Stimulated activated naive CD4-positive, alpha-beta T cell (primary cell): ENCODE measurements around the gene TET2.

ENCODE experiments used
- DNase-seq, 6 experiments: peaks; one replicate each; lab custom pipeline; 2025; lab: John Stamatoyannopoulos, UW

The TET2 gene

DNA sequence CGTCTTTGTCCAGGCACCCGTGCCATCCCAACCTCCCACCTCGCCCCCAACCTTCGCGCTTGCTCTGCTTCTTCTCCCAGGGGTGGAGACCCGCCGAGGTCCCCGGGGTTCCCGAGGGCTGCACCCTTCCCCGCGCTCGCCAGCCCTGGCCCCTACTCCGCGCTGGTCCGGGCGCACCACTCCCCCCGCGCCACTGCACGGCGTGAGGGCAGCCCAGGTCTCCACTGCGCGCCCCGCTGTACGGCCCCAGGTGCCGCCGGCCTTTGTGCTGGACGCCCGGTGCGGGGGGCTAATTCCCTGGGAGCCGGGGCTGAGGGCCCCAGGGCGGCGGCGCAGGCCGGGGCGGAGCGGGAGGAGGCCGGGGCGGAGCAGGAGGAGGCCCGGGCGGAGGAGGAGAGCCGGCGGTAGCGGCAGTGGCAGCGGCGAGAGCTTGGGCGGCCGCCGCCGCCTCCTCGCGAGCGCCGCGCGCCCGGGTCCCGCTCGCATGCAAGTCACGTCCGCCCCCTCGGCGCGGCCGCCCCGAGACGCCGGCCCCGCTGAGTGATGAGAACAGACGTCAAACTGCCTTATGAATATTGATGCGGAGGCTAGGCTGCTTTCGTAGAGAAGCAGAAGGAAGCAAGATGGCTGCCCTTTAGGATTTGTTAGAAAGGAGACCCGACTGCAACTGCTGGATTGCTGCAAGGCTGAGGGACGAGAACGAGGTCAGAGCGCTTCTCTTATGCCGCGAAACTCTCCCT, at the start of gene TET2:
Gene TET2, plus strand, starts transcription at position 601 of the 740 bp plus-strand sequence. CDS start 87,067 bp downstream, outside the sequence.
- peak; percentile 61 to 80 (median 72) for DNase-seq

DNA sequence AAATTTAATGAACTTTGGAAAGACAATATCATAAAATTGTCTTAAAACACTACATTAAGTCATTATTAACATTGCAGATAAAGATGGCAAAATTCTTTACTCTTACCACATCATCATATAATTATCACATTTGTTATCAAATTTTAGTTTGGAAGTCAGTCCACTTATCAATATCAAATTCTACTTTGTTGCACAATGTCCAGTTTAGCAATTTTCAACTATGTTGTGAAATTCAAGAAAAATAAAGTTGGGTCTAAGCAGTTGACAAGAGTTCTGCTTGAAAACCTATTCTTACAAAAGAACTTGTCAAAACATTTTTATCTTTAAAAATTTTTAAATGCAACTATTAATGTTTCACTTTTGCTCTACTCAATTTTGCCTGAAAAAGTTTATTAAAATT, 44.7 kb upstream of the TET2 start:
- DNase-seq = no peak

DNA sequence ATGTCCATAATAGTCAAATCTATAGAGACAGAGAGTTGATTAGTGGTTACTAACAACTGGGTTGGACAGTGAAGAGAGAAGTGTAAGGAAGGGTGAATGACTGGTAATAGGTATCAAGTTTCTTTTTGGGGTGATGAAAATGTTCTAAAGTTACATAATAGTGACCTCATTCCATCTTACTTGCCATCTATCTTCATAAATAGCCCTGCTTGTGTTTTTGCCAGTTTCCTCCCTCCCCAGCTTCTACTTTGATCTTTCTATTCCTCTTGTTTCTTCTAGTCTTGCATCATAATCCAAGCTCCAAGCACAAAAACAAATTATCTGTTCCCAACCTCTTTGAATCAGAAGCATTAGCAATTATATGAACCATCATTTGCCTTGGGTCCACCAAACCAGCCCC, 40.2 kb upstream of the TET2 start:
- no peak for DNase-seq

DNA sequence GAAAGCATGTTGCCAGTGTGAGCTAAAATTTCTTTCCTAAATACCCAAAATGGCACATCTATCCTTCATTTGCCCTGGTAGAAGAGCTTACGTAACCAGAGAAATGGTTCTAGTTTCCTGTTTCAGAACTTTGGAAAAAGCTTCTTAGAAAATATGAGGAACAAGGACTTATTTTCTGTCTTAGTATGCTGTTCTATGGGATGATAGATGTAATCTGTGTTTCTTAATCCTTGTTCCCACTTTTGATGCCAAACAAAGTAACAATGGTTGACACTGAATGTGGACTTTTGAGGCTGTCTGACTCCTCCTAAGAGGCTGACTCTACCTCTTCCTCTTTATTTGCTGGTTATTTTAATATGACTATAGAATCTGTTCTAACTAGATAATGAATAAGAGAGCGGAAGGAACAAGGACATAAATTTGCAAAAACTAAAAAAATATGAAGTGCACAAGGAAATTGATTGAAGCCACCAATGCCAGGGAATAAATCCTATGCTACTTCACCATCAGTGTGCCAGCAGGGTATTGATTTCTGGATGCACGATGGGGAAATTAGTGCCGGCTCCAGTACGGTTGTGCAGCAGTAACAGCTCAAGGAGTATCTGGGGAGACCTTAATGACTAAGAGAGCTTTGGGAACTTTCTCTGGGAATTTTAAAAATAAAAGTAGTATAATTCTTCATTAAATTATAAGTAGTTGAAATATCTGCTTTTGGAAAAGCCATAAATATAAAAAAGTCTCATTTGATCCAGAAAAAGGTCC, 39.4 kb upstream of the TET2 start:
- DNase-seq = no peak

DNA sequence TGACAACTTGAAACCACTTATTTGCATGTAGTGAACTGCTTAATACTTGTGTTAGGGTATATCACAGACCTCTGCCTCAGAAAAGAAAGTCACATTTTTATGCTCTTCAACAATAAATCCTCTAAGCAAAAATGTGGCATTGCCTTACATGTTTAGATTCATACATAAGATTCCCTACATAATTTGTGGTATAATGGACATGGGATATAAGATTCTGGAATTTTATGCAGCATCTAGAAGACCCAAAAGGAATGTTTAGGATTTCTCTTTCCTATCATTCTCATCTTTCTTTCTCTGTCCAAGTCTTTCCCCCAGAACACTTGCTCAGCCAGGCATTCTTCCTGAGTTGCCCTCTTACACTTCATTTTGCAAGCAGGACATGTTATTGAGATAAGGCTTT, 37.7 kb upstream of the TET2 start:
- DNase-seq = no peak

DNA sequence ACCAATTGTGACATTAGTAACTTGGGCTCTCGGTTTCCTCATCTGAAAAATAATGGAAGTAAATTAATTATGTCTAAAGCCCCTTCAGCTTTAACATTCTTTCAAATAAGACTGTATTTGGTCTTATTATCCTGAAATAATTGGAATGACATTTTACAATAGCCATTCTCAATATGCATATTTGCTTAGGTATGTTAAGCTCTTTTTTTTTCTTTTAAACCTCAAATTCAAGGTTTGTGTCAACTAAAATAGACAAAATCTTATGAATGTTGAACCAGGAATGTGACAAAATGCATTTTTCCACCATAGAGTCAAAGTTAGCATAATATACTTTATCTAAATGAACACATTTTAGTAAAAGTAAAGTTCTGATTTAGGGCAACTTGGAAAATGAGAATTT, 34.4 kb upstream of the TET2 start:
- no peak for DNase-seq

DNA sequence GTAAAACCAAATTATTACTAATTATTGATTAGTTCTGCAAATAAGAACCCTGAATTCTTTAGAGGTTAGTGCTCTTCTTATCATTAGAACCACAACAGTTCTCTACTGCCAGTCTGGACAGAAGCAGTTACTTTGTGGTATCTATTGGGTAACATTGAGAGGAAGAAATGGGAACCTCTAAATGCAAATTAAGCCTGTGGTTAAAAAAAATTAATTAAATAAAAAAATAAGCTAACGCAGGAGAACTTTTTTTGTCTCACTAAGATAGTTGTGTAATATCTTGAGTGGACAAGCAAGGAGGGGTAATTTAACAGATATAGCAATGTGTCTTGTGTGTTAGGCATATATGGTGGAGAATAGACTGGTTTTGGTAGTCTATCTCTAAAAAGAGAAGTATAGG, 32.9 kb upstream of the TET2 start:
- DNase-seq = no peak

DNA sequence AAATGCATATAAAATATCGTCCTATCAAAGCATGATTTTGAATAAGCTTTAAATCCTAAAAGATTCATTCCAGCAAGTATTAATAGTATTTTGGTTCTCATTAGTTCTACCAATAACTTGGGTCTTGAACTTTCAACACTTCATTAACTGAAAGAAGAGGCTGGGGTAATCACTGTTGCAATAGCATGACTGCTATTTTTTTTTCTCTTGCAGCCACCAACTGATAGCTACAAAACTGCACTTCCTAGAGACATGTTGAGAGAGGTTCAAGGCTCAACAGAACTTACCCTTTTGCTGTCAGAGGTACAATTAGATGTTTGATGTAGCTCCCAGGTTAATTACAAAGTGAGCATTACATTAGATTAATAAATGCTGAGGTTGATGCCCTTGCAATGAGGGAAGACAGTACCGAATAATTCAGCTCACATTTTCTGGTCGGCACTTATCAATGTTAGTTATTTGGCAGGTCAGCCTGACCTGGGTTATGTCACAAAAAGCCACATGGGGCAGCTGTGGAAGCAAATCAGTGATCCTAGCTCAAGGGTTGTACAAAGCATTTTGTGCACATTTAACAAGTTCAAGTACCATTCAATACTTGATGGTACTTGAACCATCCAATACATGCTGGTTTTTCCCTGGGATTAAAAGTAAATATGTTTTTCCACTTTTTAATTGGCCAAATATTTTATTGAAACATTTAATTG, 29.9 kb upstream of the TET2 start:
- DNase-seq = no peak

DNA sequence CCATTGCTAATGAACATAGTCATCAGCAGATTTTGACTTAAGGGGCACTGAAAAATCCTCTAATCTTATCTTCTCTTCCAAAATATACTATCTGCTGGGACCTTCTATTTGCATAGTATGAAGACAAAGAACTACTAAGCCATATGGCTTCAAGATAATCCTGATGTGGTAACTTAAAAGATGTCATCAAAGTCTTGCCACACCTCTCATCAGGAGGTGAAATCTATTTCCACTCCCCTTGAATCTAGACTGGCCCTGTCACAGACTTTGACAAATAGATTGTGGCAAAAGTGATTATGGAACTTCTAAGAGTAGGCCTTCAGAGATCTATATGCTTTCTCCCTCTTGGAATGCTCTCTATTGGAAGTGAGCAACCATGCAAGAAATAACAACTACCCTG, 27.3 kb upstream of the TET2 start:
- DNase-seq = no peak

DNA sequence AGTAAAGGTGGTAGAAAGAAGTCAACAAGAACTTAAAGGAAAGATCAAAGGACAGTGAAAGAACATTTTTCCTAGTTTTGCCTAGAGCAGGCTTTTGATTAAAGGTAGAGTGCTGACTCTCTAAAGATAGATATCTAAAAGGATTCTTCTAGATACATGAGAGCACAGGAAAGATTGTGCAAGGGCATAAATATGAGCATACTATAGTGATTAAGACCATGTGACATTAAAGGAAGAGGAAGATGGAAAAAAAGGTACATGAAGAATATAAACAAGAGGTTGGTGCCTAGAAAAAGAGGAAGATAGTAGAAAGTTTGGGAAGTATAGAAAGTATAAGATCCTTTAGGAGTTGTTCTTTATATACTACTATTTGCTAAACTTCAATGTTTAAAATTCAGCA, 26.1 kb upstream of the TET2 start:
- DNase-seq = no peak

DNA sequence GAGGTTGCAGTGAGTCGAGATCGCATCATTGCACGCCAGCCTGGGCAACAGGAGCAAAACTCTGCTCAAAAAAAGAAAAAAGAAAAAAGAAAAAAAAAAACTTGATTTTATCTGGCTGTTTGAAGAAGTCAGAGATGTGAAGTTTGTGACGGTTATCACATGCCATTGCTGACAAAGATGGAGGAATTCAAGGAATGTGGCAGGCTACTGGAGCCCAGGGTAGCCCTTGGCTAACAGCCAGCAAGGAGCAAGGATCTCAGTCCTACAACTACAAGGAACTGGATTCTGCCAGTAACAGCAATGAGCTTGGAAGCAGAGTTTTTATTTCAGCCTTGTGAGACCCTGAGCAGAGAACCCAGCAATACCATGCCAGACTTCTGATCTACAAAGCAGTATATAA, 24.3 kb upstream of the TET2 start:
- DNase-seq = no peak

DNA sequence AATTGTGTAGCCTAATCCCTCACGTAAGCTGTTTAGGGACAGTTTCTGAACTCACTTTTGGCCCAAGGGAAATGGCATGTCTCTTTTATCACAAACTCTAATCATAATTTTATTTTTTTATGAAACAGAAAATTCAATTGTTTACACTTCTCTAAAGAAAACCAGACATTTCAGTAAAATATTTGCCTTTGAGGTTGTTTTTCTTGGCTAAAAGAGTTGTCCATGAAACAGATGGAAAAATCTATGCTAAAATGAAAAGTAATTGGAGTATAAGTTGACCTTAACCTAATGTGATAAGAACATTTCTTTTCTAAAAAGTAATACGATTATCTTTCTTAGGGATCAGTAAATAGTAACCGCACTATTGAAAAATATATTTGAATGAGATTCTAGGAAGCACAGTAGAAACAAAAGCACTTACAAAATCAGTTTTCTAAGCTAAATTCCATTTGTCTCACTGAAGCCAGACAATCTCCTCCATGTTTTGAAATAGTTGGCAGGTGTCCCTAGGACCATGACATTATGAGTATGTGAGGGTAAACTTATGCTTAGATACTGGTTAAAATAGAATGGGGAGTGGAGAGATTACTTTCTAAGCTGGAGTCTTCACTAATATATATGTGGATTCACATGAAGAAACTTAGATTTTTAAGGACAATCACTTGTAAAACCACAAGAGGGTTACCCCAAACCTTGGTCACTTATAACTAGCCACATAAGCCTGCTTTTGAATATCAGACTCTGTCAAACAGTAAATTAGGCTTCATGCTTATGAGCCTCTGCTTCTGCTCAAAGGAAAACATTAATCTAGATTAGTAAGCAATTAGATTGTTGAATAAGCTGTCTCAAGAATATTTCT, 20.1 kb upstream of the TET2 start:
- DNase-seq = no peak

DNA sequence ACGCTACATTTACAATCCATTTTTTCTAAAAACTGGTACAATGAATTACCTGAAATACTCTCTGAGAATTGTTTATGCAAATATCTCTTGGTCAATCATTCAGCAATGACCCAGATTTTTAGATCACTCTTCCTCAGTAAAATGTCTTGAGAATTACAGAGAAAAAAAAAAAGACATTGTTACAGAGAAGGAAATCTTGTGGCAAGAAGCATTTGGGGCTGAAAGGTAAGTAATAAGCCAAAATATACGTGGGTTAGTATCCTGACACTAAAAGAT, 19.6 kb upstream of the TET2 start:
- no peak for DNase-seq

DNA sequence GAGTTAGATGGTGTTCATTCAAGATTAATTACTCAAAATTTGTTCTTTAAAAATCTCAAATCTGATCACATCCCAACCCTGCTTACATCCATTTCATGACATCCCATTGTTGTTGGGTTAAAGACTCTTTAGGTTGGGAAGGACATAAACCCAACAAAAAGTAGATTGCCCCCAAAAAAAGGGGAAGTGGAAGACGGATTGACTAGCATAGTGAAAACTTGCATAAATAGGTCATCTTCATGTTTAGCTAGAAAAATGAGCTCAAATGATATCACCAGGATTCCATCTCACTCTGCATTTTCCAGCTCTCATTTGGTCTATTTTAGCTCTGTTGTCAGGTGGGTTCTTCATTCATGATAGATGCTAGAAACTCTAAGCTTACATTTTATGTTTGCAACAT, 18.5 kb upstream of the TET2 start:
- no peak for DNase-seq

DNA sequence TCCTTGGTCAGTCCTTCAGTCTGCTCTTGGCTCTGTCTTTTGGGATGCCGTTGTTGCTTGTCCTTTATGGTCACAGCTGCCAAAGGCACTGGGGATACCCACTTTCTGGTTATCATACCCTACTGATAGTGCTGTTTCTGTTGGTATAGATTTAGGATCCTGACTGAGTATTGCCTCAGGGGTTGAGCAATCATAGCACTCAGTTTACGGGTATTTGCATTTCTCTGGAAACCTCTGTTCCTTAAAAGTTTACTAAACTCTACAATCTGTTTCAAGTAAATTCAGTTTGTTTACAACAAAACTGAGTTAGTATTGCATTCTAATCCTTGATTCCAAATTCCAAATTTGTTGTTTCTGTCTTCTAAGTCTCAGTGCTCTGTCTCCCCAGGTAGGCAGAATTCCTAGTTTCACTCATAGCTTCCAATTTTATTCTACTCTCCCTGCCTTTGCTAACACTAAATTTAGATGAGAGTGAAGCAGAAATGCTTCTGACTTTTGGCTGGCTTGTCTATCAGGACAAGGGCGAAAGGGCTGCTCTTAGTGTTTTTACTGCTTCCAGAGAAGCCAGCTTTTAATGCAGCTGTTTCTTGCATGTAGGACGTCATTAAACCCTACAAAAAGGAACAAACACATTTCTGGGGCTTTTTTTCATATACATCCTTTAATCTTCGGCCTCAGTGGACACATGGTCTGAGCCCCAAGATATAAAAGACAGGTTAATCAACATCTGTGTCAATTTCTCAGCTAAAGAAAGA, 17.2 kb upstream of the TET2 start:
- DNase-seq = no peak

DNA sequence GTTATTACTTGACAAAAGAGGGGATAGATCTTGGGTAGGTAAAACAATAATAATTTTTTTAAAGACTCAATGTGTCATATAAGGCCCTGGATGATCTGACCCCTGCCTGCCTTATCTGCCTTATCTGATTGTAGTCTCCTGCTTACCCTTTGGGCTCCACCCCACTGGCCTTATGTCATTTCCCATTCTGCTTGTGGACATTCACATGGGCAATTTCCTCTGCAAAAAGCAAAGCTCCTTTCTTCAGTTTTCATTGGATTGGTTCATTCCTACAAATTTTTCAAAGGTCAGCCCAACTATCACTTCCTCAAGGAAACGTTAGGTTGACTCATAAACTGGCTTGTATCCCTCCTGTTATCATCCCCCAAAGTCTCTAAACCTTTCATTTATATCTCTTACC, 15.7 kb upstream of the TET2 start:
- DNase-seq = no peak

DNA sequence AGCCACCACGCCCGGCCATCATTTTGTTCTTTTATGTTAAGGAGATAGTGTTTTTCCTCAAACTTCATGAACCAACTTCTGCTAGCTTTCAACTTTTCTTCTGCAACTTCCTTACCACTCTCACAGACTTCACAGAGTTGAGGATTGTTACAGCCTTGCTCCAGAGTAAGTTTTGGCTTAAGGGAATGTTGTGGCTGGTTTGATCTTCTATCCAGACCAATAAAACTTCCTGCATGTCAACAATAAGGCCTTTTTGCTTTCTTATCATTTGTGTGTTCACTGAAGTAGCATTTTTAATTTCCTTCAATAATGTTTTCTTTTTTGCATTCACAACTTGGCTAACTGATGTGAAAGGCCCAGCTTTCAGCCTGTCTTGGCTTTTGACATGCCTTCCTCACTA, 12.7 kb upstream of the TET2 start:
- DNase-seq = no peak

DNA sequence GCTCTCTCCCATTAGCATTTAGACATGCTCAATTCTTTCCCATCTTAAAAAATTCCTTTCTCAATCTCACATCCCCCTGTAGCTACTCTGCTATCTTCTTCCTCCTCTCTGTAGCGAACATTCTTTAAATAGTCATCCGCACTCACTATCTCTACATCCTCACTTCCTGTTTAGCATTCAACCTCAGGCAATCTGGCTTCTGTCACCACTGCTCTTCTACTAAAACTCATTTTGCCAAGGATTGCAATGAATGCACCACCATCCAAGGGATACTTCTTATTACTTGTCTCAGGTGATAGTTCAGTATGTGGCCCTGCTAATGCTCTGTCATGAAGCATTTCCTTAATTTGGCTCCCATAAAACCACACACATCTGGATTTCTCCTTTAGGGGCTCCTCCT, 10.9 kb upstream of the TET2 start:
- no peak for DNase-seq

DNA sequence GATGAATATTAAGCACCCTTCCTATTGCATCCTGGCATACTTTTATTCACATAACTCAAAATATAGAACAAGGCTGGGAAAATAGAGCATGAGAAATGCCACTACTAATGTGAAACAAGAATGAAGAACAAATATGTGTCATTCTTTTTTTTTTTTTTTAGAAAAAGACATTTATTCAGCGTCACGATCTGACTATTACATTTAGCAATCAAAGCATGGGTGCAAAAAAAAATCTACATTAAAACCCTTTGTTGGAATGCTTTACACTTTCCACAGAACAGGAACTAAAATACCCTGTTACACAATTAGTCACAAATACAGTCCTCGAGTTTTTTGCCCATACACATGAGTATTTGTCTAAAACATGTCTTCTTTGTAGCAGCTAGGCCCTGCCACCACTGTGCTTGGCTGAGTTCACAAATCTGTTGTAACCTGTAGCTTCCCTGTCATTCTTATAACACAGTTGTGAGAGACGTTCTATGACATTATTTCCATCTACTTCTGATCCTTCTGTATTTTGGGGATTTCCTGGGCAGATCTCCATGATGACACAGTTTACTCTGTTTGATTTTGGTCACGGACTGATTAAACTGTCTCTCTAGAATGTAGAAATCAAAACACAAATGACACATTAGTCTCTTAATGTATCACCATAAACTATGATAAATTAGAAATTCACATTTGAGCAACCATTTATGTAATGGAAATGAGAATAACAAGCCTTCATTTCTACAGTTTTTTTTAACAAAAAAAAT, 9.4 kb upstream of the TET2 start:
- DNase-seq = no peak

DNA sequence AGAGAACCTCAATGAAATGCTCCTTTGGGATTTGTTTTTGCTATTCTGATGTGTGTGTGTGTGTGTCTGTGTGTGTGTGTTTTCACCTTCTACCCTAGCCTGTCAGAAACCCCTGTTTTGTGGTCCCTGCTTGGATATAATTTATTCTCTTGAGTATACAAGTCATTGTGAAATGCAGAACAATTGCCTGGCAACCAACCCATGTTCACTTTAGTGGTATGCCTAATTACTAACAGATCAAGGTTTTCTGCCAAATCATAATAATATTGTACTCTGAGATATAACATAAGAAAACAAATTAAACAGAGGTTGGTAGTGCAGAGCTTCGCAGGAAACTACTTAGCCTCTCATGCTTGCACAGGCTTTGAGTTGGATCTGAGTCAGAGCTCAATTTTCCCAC, 7.0 kb upstream of the TET2 start:
- no peak for DNase-seq
